ENCODE measurements around the gene BDKRB2. TPM values are rescaled to one million over a fixed set of nuclear protein-coding genes. Genes with fewer than 3 reads are reported as not detected.

BDKRB2 gene
- total RNA-seq, 1 experiment from 2014 or later = not detected

- Histone ChIP-seq H3K4me3 (no peak overlapping the region), H3K27me3 (no peaks in the 10 kb centered on the region), H3K9me3 (replicated peaks) (no peaks in the 10 kb centered on the region), H3K4me1 (no peaks in the 10 kb centered on the region), H3K27ac (no peak overlapping the region), H3K36me3 (no peaks in the 10 kb centered on the region)
- DNase-seq = no peak
Observed at GRCh38 chr14:96284430-96284829, 79.8 kb downstream of the BDKRB2 start.

DNA sequence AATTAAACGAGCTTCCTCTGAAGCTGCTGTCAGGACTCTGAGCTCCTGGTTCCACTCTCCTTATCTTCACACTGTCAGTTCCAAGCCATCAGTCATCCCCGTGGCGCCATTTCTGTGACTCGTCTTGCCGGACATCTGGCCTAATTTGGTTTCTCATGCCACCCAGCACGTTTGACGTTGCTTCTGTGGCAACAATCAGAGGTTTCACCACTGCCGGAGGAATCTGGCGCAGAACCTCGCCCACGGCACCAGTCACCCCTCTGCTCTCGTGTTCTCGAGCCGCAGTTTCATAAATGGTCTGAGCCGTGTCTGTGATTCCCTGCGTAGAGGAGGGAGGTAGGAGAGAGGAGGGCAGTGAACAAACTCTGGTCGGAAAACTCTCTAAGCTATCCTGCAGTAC is 81.0 kb downstream of the BDKRB2 start:
- H3K36me3 ChIP-seq = no peaks in the 10 kb centered on the region
- no peaks in the 10 kb centered on the region for H3K27me3 ChIP-seq
- no peak overlapping the region for H3K4me3 ChIP-seq
- H3K9me3 ChIP-seq (replicated peaks) = no peaks in the 10 kb centered on the region
- DNase-seq = no peak
- H3K27ac ChIP-seq = no peak overlapping the region
- no peaks in the 10 kb centered on the region for H3K4me1 ChIP-seq

DNA sequence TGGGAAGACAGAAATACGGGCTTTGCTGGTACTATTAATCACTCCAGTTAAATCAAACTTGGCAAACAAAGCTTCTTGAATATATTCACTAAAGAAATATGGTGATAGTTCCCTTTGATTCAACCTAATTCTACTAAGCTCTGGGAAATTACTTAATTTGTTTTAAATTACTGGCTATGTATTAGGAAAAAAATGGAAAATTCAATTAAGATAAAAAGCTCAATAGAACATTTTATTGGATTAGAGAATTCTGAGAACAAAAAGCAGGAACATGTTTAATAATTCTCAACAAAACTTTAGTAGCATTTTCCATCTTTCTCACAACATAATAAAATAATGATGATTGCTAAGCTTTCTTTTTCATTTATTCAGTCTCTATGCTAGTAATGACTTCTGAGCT is 81.6 kb downstream of the BDKRB2 start:
- no peak for DNase-seq
- Histone ChIP-seq H3K36me3 (no peaks in the 10 kb centered on the region), H3K27ac (no peak overlapping the region), H3K4me3 (no peak overlapping the region), H3K4me1 (no peaks in the 10 kb centered on the region), H3K27me3 (no peaks in the 10 kb centered on the region), H3K9me3 (replicated peaks) (no peaks in the 10 kb centered on the region)

DNA sequence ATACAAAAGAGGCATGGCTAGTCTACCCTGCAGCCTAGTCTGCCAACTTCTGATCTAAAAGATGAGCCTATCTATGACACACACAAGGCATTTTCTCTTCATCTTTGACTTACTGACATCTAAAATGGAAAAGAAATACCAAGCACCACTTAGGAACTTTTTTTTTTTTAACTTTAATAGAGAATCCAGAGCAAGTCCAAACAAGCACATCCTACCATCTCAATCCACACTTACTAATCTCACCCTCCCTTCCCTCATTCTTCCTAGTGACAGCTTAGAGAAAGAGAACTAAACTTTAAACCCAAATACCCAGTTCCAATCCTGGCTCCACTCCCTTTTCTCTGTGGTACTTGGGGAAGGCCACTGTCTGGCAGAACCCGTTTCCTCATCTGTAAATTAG is 83.2 kb downstream of the BDKRB2 start:
- Histone ChIP-seq H3K4me1 (no peaks in the 10 kb centered on the region), H3K27me3 (no peaks in the 10 kb centered on the region), H3K27ac (no peak overlapping the region), H3K36me3 (no peaks in the 10 kb centered on the region), H3K4me3 (no peak overlapping the region), H3K9me3 (replicated peaks) (no peaks in the 10 kb centered on the region)
- DNase-seq = no peak

Other genes with a start within 250 kb of the BDKRB2 start
- not detected in 2 replicates for gene C14orf132, start 165.5 kb upstream of the BDKRB2 start, total RNA-seq (2014; rRNA removed; shearing (Covaris generic))
- gene BDKRB1, start 51.4 kb downstream of the BDKRB2 start, total RNA-seq (2014; rRNA removed; shearing (Covaris generic)) = 2.0 and 2.3 TPM in 2 replicates
- 12.7 and 14.1 TPM in 2 replicates for gene ATG2B, start 158.5 kb downstream of the BDKRB2 start, total RNA-seq (2014; rRNA removed; shearing (Covaris generic))
- 17.6 and 20.7 TPM in 2 replicates for gene GSKIP, start 158.7 kb downstream of the BDKRB2 start, total RNA-seq (2014; rRNA removed; shearing (Covaris generic))
- gene AK7, start 187.3 kb downstream of the BDKRB2 start, total RNA-seq (2014; rRNA removed; shearing (Covaris generic)) = not detected in 2 replicates

All from SJCRH30 (cell line).